ENCODE data around the gene TRIM47. TPM values are rescaled to one million over a fixed set of nuclear protein-coding genes. Genes with fewer than 3 reads are reported as not detected.

TRIM47 gene
- total and polyA plus RNA-seq, 2 of the 13 experiments (the other 11 are each of a cell fraction or from before 2014, with no cell fraction given) = 33.5 to 82.0 TPM

GRCh38 chr17:75855310-75856061 is 22.9 kb downstream of the TRIM47 start, which contains the start of gene WBP2 (continued):
- TF ChIP-seq ZNF24 (IDR thresholded peaks at IDR 0.05) = no peak
- TF ChIP-seq NPAS2 (CRISPR knock-in tag; IDR thresholded peaks at IDR 0.05; ENCODE audit: borderline replicate concordance) = no peak
- 0 out of 2 replicates have a peak, but pooled peaks have one; percentile 62 for TF ChIP-seq MIER2 (CRISPR knock-in tag; IDR thresholded peaks at IDR 0.05)
- TF ChIP-seq ZBTB43 (CRISPR knock-in tag; conservative IDR thresholded peaks at IDR 0.05) = 0 out of 2 replicates have a peak, but pooled peaks have one; percentile 56
- peak; percentile 68 for TF ChIP-seq FOXA3 (CRISPR knock-in tag; IDR thresholded peaks at IDR 0.05)
- TF ChIP-seq ZNF343 (CRISPR knock-in tag; IDR thresholded peaks at IDR 0.05) = 0 out of 2 replicates have a peak, but pooled peaks have one; percentile 27
- no peak for TF ChIP-seq MBD4 (IDR thresholded peaks at IDR 0.05; ENCODE audit: borderline replicate concordance, low read length)
- TF ChIP-seq SNAPC4 (CRISPR knock-in tag; IDR thresholded peaks at IDR 0.05) = no peak
- TF ChIP-seq ETS1 (CRISPR knock-in tag; IDR thresholded peaks at IDR 0.05) = 0 out of 2 replicates have a peak, but pooled peaks have one; percentile 72
- no peak for TF ChIP-seq ZNF780A (CRISPR knock-in tag; IDR thresholded peaks at IDR 0.05)
- TF ChIP-seq CC2D1A (CRISPR knock-in tag; IDR thresholded peaks at IDR 0.05) = no peak; the same call in 1 of the 2 replicates
- 0 out of 2 replicates have a peak, but pooled peaks have one; percentile 58 for TF ChIP-seq PCBP1 (IDR thresholded peaks at IDR 0.05; ENCODE audit: borderline replicate concordance, low read depth, low read length)
- peak; percentile 96 for TF ChIP-seq IRF2 (CRISPR knock-in tag; IDR thresholded peaks at IDR 0.05)
- peak; percentile 87 for TF ChIP-seq ZNF546 (CRISPR knock-in tag; conservative IDR thresholded peaks at IDR 0.05)
- no peak for TF ChIP-seq ZNF280B (CRISPR knock-in tag; IDR thresholded peaks at IDR 0.05; ENCODE audit: borderline replicate concordance)
- TF ChIP-seq GMEB1 (CRISPR knock-in tag; IDR thresholded peaks at IDR 0.05; ENCODE audit: borderline replicate concordance) = peak; percentile 93
- no peak; the same call in 1 of the 2 replicates for TF ChIP-seq RELA (CRISPR knock-in tag; IDR thresholded peaks at IDR 0.05)
- no peak for TF ChIP-seq XBP1 (CRISPR knock-in tag; IDR thresholded peaks at IDR 0.05)
- peak; percentile 91 for TF ChIP-seq ZMYM4 (CRISPR knock-in tag; IDR thresholded peaks at IDR 0.05)

All from HepG2 (cell line).